Measurements from ENCODE around the gene DOCK4.

The DOCK4 gene

DNA sequence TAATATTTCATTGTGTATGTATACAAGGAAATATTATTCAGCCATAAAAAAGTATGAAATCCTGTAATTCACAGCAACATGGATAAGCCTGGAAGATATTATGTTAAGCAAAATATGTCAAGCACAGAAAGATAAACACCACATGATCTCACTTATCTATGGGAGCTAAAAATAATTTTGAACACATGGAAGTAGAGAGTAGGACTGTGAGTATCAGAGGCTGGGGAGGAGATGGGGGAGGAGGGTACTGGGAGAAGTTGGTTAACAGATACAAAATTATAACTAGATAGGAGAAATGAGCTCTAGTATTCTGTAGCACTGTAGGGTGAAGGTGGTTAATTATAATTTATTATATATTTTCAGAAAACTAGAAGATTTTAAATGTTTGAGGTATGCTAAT, 132.7 kb downstream of the DOCK4 start:
- DNase-seq = no peak

DNA sequence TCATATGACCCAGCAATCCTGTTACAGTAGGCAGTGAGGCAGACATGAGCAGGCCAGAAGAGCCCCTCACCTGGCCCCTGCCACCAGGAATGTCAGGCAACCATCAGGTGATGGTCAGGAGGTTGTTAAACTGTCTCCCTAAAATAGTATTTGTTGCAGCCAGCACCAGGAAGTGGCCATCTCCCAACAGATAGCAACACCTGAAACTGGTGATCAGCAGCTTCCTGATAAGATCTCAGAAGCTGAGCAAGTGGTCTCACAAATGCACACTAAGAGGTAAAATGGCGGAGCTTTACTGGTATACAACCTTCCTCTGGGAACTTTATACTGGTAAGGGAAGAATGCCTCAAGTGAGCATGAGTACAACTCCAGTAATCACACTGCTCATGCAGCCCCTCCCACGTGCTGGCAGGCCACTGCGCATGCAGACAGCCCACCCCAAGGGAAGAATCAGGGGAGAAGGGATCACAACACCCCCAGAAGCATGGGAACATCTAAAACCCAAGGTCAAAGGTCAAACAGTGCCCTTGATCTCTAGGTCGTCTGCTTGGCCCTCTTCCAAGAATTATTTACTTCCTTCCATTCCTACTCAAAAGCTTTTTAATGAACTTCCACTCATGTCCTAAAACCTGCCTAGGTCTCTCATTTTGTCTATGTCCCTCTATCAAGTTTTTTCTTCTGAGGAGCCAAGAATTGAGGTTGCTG, 133.5 kb downstream of the DOCK4 start:
- no peak for DNase-seq

DNA sequence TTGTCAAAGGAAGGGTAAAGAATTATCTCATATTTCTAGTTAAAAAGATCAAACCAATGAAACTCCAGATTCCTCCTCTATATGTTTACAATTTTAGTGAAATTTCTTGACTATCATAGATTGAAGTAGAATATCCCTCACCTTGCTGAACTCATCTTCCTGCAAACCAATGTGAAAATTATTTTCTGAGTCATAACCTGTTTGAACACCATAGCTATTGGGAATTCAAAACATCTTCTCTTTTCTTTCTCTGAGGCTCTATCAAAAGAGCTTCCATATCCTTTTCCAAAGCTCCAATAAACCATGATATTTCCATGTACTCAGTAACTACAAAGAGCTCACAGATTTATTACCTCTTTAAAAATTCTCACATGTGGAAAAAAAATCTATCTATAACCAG, 134.3 kb downstream of the DOCK4 start:
- no peak for DNase-seq

DNA sequence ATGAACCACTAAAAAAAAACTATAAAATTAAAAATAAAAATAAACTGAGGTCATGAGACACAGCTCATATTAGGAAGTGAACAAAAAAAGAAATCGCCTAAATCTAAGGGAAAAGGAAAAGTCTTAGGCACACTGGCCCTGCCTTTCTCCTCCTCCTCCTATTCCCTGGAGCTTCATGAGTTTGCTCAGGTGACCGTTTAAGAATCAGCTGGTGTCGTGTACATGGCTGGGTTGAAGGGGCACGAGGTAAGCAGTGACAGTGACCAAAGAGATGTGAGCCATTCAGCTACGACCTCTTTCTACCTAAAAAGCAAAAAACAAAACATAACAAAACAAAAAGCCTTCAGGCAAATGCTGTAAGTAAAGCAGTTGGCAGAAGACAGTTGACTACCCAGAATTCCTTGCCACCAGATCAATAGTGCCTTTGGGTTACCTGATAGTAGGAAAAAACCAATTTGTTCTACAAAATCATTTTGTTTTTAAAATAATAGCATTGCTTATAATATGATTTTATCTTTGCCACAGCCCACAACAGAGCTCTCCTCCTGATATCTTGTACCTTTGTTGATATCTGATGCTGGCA, 135.4 kb downstream of the DOCK4 start:
- no peak for DNase-seq

DNA sequence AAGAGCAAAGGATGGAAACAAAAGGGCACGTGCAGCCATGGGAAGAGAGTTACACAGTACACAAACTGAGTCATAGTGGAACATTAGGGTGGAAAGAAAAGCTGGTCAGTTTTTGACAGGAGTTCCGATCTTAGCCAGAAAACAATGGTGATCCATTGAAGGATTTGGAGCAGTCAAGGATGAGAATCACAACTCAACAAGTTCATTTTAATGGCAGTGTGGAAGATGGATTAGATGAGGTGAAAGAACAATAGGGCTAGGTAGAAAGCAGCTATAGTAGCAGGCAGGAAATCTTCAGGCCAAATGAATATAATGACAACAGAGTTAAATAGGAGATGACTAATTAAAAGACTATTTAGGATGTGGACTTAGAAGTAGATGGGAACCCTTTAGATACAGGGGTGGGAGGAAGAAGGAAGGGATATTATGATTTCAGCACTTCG, 136.3 kb downstream of the DOCK4 start:
- no peak for DNase-seq

DNA sequence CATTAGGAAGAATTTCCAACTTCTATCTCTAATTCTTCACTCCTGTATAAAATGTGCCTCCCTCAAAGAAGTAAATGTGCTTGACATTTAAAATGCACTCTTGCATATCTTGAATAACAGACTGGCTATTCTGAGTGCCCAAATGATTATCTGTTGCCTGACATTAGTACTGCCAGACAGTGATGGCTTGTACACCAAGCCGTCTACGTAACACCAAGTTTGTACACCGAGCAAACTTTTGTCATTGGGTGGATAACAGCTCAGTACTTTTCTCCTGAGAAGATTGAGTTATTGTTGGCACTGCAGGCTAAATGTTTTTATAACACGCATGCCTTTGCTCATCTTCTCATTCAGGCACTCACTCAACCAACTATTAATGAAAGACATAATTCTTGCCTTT, 137.2 kb downstream of the DOCK4 start:
- DNase-seq = no peak

DNA sequence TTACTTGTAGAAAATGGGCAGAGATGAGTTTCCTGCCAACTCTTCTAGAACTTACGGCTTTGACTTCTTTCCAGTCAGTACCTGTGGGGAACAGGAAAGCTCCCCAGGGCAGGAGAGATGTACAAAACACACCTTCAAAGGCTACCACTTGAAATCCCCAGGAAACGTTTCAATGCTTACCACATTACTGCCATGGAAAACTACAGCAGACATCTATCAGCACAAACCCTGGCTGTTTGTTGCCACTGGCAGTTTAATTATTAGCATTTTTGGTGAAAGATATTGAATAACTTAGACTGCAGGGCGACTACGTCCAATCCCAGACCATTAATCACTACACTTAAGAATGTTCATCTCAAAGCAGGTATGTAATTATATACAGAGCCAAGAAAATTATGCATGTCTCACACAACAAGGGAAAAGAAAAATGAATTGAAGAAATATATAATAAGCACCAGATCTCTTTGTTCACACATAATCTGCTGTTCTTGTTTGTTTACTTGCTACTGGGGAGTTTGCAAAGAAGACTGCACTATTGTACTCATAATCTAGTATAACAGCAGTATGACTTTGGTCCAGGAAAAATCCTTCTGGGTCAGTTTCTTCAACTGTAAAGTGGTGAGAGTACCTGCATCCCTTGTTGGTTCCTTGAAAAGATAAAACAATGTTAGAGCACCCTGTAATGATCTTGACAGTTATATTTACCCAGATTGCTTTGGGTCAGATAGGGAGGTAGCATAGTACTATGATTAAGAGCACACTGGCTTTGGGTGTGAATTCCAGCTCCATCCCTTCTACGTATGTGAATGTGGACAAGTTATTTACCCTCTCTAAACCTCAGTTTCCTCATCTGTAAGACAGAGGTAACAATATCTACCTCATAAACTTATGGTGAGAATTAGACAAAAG, 138.3 kb downstream of the DOCK4 start:
- no peak for DNase-seq

DNA sequence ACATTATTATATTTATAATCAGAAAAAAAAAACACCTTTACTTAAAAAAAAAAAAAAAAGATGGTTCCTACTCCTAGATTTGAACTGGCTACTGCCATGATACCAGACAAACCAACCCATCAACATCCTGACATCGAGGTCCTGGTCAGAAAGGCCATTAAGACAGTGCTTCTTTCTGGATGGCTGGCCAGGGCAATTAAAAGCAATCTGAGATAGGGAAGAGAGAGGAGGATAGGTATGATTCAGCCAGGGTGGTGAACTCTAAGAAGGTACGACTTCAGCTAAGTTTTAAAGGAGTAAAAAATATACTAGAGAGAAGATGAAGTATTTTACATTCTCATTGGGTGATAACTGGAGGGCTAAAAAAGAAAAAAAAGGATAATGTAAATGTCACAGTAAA, 139.0 kb downstream of the DOCK4 start:
- no peak for DNase-seq

DNA sequence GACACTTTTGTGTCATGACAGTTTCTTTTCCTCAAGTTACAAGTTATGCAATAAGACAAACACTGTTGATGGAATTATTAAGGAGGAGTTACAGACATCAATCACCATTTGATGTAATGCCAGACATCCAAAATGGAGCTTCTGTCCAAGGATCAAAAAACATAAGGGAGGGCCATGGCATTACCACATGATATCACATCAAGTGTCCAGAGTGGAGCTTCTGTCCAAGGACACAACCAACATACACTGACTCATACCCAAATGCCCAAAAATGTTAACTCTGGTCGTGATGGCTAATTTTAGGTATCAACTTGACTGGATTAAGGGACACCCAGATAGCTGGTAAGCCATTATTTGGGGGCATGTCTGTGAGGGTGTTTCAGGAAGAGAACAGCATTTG, 140.4 kb downstream of the DOCK4 start:
- no peak for DNase-seq

DNA sequence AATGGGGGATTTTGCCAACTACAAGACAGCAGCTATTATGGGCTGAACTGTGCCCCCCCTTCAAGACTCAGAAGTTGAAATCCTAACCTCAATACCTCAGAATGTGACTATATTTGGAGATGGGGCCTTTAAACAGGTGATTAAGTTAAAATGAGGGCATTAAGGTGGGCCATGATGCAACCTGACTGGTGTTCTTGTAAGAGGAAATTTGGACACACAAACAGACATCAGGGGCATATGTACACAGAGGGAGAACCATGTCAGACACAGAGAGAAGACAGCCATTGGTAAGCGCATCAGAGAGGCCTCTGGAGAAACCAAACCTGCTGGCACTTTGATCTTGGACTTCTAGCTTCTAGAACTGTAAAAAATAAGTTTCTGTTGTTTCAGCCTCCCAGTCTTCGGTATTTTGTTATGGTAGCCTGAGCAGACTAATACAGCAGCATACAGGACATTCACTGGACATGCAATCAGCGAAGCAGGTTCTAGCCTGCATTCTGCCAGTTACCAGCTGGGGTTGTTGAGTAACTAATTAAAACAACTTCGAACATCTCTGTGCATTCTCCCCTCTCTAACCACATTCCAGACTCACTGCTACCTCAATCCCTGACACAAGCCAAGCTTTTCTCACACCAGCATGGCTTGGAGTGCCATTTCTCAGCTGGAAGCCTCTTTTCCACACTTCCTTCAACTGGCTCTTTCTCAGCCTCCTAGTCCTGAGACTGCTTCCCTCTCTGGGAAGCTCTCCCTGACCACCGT, 141.4 kb downstream of the DOCK4 start:
- no peak for DNase-seq

DNA sequence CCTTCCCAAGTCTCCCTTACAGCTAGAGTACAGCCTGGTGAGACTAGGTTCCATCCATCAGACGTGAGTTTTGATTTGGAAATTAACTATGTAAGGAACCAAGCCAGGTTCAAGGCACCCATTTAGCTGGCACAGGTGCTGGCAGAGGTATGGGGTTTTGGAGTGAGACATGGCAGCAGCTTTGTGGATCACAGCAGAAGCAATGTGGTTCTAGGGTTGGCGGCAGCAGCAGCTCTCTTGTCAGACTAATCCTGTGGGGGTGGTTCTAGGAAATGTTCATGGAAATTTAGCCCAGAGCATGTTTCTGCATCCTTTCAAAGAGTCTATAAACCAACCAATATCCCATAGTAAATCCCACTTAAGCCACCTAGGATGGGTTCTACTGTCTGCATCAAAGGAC, 142.2 kb downstream of the DOCK4 start:
- no peak for DNase-seq

DNA sequence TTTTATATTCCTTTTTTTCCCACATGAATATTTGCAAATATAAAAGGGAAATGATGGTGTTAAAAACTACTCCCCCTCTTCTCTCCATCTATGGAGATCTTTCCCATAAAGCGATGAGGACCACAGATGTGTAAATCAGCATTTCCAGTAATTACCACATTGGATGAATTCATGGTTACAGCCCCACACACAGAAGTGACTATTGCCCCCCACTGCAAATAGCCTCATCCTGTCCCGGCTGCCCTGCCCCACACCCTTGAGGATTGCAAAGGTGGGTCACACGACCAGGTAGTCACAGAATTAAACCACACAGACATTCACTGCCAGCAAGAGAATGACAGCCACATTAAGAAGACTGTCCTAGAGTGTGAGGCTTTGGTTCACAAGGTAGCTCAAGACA, 145.1 kb downstream of the DOCK4 start:
- no peak for DNase-seq

DNA sequence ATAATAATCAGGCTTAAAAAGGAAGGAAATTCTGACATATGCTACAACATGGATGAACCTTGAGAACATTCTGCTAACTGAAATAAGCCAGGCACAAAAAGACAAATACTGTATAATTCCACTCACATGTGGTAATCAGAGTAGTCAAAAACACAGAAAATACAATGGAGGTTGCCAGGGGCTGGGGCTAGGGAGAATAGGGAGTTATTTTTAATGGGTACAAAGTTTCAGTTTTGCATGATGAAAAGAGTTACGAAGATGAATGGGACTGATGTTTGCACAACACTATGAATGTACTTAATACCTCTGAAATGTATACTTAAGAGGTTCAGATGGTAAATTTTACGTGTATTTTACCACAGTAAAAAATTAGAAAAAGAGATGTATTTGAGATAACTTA, 145.6 kb downstream of the DOCK4 start:
- no peak for DNase-seq

DNA sequence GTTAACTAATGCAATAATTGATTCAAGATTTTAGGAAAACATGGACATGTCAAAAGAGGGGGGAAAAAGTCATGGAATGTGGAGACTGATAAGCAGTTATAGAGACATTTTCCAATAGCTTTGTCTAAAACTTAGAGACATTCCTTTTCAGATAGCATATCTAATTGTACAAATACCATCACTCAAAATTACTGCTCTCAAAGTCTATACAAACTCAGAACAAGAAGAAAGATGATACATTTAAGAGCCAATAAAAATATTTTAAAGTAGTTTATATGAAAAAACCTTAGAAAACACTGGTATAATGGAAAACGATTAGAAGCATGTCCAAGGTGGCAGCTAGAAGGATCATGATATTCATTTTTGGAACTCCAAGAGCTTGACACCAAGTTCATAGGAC, 146.5 kb downstream of the DOCK4 start:
- no peak for DNase-seq

DNA sequence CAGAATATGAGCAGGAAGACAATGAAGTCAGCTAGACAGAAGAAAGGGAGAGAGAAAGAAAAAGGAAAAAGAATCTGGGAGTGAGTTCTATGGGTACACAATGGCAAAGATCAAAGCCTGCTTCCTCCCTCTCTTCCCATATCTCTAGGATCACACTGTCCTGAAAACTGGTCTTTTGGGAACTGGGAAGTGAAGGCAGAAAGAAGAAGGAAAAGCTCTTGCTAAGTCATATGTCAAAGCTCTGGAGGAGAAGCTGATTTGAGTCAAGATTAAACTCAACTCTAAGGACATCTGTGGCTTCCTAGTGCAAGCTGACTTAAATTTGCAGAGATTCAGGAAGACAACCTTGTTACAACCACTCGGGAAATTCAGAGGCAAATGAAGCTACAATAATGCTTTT, 147.5 kb downstream of the DOCK4 start:
- DNase-seq = no peak

DNA sequence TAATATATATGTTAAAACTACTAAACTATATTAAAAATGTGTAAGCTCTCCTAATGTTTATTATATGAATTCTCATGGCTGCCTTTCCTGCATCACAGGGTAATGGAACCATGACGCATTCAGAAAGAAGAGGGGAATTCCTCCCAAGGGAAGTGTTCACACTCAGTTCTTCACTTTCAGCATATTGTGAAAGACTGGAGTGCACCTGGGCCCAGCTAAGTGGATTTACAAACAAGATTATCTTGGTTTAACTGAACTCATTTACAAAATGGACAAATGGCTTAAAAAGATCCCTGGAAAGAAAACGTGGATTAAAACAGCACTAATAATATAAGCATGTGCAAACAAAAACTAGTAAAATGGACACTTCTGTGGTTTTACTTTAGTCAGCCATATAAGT, 149.8 kb downstream of the DOCK4 start:
- DNase-seq = no peak

DNA sequence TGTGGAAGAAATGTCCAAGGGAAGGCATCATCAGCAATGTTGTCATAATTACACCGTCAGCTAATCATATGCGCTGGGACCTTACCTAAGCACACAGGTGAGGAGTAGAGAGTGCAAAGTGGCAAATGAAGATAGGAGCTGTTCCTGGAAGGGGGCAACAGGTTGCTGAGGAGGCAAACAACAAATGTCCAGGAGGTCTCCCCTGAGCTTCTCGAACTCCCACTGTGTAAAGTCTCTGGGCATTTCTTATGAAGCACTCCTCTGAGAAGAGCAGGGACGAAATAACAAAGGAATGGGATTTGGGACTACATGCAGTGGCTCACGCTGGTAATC, 152.5 kb downstream of the DOCK4 start:
- DNase-seq = no peak

DNA sequence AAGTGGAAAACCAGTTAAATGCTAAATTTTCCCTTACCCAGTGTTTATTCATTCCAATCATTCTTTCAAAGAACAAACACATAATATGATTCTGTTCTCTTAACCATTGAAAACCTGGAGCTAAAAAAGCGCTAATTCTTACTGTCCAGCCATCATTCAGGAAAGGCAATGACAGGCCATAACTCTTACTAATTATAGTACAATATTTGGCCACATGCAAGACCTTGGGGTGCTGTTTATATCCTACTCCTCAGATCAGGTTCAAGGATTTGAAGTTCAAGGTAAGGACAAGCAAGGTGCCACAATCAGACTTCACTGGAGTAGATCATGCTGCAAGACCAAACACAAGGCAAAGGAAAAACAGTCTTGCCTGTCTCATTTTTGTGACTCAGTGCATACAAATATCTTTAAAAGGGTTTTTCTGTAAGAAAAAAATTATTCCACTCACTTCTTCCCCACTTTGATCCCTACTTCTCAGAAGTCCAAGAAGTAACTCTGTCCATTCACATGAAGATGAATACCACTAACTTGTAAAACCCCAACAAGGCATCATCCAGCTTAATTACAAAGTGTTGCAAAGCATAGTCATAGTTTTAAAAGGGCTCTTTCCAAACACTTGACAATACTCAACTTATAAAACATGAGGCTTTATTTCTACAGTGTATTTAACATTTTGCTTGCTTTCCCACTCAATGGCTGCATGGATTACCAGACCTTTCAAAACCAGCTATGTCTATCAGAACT, 153.0 kb downstream of the DOCK4 start:
- no peak for DNase-seq

DNA sequence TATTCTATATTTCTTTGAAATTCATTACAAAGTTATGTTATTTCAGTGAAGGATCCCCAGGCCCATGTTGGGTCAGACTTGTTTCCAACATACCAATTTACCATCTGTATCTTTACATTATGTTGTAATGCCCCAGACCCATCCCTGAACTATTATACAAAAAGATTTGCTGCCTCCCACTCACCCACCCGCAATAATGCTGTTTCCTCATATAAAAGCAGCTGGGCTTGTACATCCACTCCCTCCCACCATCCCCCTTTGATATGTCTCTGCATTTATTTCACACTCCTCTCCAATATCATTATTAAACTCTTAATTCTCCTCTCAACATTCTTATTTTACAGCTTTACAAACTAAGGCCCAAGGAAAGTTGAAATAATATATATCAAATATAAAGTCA, 153.7 kb downstream of the DOCK4 start:
- DNase-seq = no peak

DNA sequence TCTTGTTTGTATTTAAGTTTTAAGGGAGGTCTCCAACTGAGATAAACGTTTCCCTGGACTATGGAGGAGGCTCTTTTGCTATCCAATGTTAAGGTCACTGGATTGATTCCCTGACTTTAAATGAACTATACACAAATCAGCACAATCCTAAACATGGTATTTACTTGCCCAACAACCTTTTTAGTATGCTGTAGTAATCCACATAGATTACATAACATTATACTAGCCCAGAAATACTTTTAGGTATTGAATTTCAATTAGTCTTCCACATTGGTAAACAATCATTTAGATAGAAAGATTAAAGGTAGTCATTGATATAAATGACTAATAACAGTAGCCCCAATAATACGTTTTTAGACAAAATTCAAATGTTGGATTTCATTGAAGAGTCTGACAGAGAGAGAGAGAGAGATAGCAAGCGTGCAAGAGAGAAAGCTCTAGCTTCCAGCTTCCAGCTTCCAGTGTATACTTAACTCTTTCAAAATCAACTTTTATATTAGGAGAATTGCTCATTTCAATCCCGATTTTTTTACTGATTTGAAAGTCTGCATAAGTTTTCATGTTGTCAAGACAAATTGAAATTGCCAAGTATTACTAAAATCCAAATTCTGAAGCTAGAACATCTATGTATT, 155.8 kb downstream of the DOCK4 start:
- DNase-seq = no peak

DNA sequence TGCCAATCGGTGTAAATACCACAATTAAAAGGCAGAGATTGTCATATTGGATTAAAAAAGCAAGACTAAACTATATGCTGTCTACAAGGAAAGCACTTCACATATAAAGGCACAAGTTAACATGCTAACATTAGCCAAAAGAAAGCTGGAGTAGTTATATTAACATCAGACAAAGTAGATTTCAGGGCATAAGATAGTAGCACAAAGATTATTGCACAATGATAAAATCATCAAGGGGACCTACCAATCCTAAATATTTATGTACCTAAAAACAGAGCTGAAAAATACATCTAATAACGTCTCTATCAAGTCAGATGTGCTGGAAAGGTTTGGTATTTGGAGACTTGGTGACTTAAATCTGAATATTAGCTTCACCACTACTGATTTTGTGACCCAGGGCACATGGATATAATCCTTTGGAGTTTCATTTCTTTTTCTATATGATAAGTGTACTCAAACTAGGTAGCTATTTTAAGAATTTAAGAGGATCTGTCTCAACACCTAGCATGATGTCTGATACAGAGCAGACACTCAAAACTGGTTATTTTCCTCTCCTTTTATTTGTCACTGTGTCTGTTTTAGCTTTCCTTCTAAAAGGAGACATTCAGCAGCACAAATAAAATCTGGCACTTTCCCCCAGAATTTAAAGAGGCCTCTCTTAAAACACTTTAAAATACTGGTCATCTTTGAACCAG, 156.5 kb downstream of the DOCK4 start:
- DNase-seq = no peak
